Left kidney (tissue), 2 donors: ENCODE measurements around the gene ARHGAP21. TPM values are rescaled to one million over a fixed set of nuclear protein-coding genes. Genes with fewer than 3 reads are reported as not detected.
"Not testable (repeated sequence)": the region's sequence is repeated elsewhere in the genome, so short reads cannot be mapped to it uniquely, and the experiment has no call there.

Source experiments
- DNase-seq: peaks from one replicate; pipeline ENCODE4 v3.0.0-alpha.2; 2013
- polyA plus RNA-seq: library from polyadenylated mRNA; unstranded; fragments of 120-200 nt; gene quantifications from one replicate; pipeline ENCODE4 v1.2.1, GENCODE V29; 2013; ENCODE audit not compliant: insufficient read length

ARHGAP21 gene
- polyA plus RNA-seq, 1 donor = 107 TPM

- no peak for DNase-seq
Measured at GRCh38 chr10:24639124-24639523, 84.6 kb downstream of the ARHGAP21 start.

- no peak for DNase-seq
Measured at GRCh38 chr10:24625778-24626177, 97.9 kb downstream of the ARHGAP21 start.

- DNase-seq = no peak
Measured at GRCh38 chr10:24623383-24623782, 100.3 kb downstream of the ARHGAP21 start.

GRCh38 chr10:24622781-24623301 is 100.8 kb downstream of the ARHGAP21 start:
- DNase-seq = no peak

GRCh38 chr10:24621035-24621795 is 102.5 kb downstream of the ARHGAP21 start:
- not testable (repeated sequence) for DNase-seq

- not testable (repeated sequence) for DNase-seq
Measured at GRCh38 chr10:24619994-24620310, 103.7 kb downstream of the ARHGAP21 start.

GRCh38 chr10:24619291-24619993 is 104.2 kb downstream of the ARHGAP21 start:
- not testable (repeated sequence) for DNase-seq

GRCh38 chr10:24618401-24618800 is 105.3 kb downstream of the ARHGAP21 start:
- no peak for DNase-seq

GRCh38 chr10:24617771-24618396 is 105.8 kb downstream of the ARHGAP21 start:
- no peak for DNase-seq

GRCh38 chr10:24616536-24616935 is 107.2 kb downstream of the ARHGAP21 start:
- DNase-seq = no peak

- DNase-seq = no peak
Measured at GRCh38 chr10:24606021-24606420, 117.7 kb downstream of the ARHGAP21 start.

GRCh38 chr10:24605141-24605540 is 118.5 kb downstream of the ARHGAP21 start:
- DNase-seq = no peak

GRCh38 chr10:24603333-24603732 is 120.4 kb downstream of the ARHGAP21 start:
- DNase-seq = no peak

- no peak for DNase-seq
Measured at GRCh38 chr10:24597961-24598360, 125.7 kb downstream of the ARHGAP21 start.

- DNase-seq = no peak
Measured at GRCh38 chr10:24597426-24597825, 126.3 kb downstream of the ARHGAP21 start.

GRCh38 chr10:24596217-24596930 is 127.3 kb downstream of the ARHGAP21 start:
- DNase-seq = no peak

- DNase-seq = no peak
Measured at GRCh38 chr10:24590697-24591457, 132.8 kb downstream of the ARHGAP21 start.

- DNase-seq = no peak
Measured at GRCh38 chr10:24589265-24589664, 134.4 kb downstream of the ARHGAP21 start.

GRCh38 chr10:24579906-24580305 is 143.8 kb downstream of the ARHGAP21 start:
- DNase-seq = no peak

- no peak for DNase-seq
Measured at GRCh38 chr10:24579448-24579847, 144.2 kb downstream of the ARHGAP21 start.

- no peak for DNase-seq
Measured at GRCh38 chr10:24575481-24576002, 148.1 kb downstream of the ARHGAP21 start.
